Measurements from ENCODE around the gene VPS25.
A peak's percentile ranks its signal among the peaks of the same experiment; 100 is the strongest.

The VPS25 gene

GRCh38 chr17:42779304-42779935, 6.2 kb downstream of the VPS25 start:
- peaks cover 2 to 37% (median 25%) of the 10 kb centered on the region in 4 experiments for H3K36me3 ChIP-seq (ENCODE audit: control insufficient read depth in 4 of 4, insufficient read depth in 4 of 4, low read length in 3 of 4)
- POLR2A ChIA-PET = interaction anchor here (1.1 kb wide), 1 partner anchor 16 kb away, joined by 3 read pairs; no protein-coding TSS in a partner anchor
- no peak for DNase-seq
- no peaks in the 10 kb centered on the region for H3K9me3 ChIP-seq (ENCODE audit: control extremely low read depth in 1 of 5, control insufficient read depth in 4 of 5, insufficient read depth in 2 of 5, low read depth in 1 of 5, low read length in 4 of 5)
- H3K4me1 ChIP-seq (ENCODE audit: control extremely low read depth in 1 of 4, control insufficient read depth in 4 of 4, insufficient read depth in 4 of 4, low read length in 3 of 4) = peaks cover 0 to 28% (median 19%) of the 10 kb centered on the region in 4 experiments
- peaks cover 0 to 52% (median 25%) of the 10 kb centered on the region in 5 experiments for H3K27me3 ChIP-seq (replicated peaks in 2 of 5; ENCODE audit: control insufficient read depth in 4 of 5, insufficient read depth in 5 of 5, low read length in 4 of 5)
- 100% methylated on average over 1 of the region's 3 CpGs for WGBS (ENCODE audit: insufficient coverage)
- CTCF ChIA-PET = no interaction called here
- peak overlapping the region in 1 of 2 experiments; percentile 34 for H3K27ac ChIP-seq (ENCODE audit: insufficient read depth in 1 of 2, low read depth in 1 of 2, low read length in 2 of 2, poor library complexity in 1 of 2, severe bottlenecking in 2 of 2)
- no peak overlapping the region for H3K4me3 ChIP-seq (ENCODE audit: control insufficient read depth in 1 of 7, extremely low read depth in 1 of 7, insufficient read depth in 4 of 7, low read depth in 2 of 7, low read length in 6 of 7)

GRCh38 chr17:42779936-42780850, 6.9 kb downstream of the VPS25 start, which contains the start of gene WNK4:
WNK4 (plus strand) TSS chr17:42780610; CDS start chr17:42780699, 89 bp downstream.
- ChIA-PET POLR2A (interaction anchor here (1.1 kb wide), 1 partner anchor 17 kb away, joined by 3 read pairs; no protein-coding TSS in a partner anchor), CTCF (interaction anchor here (1.0 kb wide), 1 partner anchor 12 kb away, joined by 3 read pairs; no protein-coding TSS in a partner anchor)
- 15% methylated on average over 47 of the region's 65 CpGs for WGBS (ENCODE audit: insufficient coverage)
- Histone ChIP-seq H3K36me3 (ENCODE audit: control insufficient read depth in 4 of 4, insufficient read depth in 4 of 4, low read length in 3 of 4) (peaks cover 2 to 37% (median 24%) of the 10 kb centered on the region in 4 experiments), H3K4me1 (ENCODE audit: control extremely low read depth in 1 of 4, control insufficient read depth in 4 of 4, insufficient read depth in 4 of 4, low read length in 3 of 4) (peaks cover 0 to 36% (median 23%) of the 10 kb centered on the region in 4 experiments), H3K4me3 (ENCODE audit: control insufficient read depth in 1 of 7, extremely low read depth in 1 of 7, insufficient read depth in 4 of 7, low read depth in 2 of 7, low read length in 6 of 7) (peak within 1 kb of the TSS in 4 of 7 experiments; percentile 19 to 63 (median 58)), H3K9me3 (ENCODE audit: control extremely low read depth in 1 of 5, control insufficient read depth in 4 of 5, insufficient read depth in 2 of 5, low read depth in 1 of 5, low read length in 4 of 5) (no peaks in the 10 kb centered on the region), H3K27me3 (replicated peaks in 2 of 5; ENCODE audit: control insufficient read depth in 4 of 5, insufficient read depth in 5 of 5, low read length in 4 of 5) (peaks cover 0 to 60% (median 28%) of the 10 kb centered on the region in 5 experiments), H3K27ac (ENCODE audit: insufficient read depth in 1 of 2, low read depth in 1 of 2, low read length in 2 of 2, poor library complexity in 1 of 2, severe bottlenecking in 2 of 2) (peak within 1 kb of the TSS in 1 of 2 experiments; percentile 54)
- no peak for DNase-seq

GRCh38 chr17:42780851-42781638, 7.8 kb downstream of the VPS25 start:
- WGBS (ENCODE audit: insufficient coverage) = 7% methylated on average over 36 of the region's 39 CpGs
- DNase-seq = no peak
- Histone ChIP-seq H3K27me3 (replicated peaks in 2 of 5; ENCODE audit: control insufficient read depth in 4 of 5, insufficient read depth in 5 of 5, low read length in 4 of 5) (peaks cover 6 to 68% (median 37%) of the 10 kb centered on the region in 5 experiments), H3K9me3 (ENCODE audit: control extremely low read depth in 1 of 5, control insufficient read depth in 4 of 5, insufficient read depth in 2 of 5, low read depth in 1 of 5, low read length in 4 of 5) (no peaks in the 10 kb centered on the region), H3K4me3 (ENCODE audit: control insufficient read depth in 1 of 7, extremely low read depth in 1 of 7, insufficient read depth in 4 of 7, low read depth in 2 of 7, low read length in 6 of 7) (peak overlapping the region in 3 of 7 experiments; percentile 54 to 63 (median 63)), H3K4me1 (ENCODE audit: control extremely low read depth in 1 of 4, control insufficient read depth in 4 of 4, insufficient read depth in 4 of 4, low read length in 3 of 4) (peaks cover 0 to 37% (median 25%) of the 10 kb centered on the region in 4 experiments), H3K36me3 (ENCODE audit: control insufficient read depth in 4 of 4, insufficient read depth in 4 of 4, low read length in 3 of 4) (peaks cover 2 to 29% (median 20%) of the 10 kb centered on the region in 4 experiments), H3K27ac (ENCODE audit: insufficient read depth in 1 of 2, low read depth in 1 of 2, low read length in 2 of 2, poor library complexity in 1 of 2, severe bottlenecking in 2 of 2) (peak overlapping the region in 1 of 2 experiments; percentile 54)
- ChIA-PET CTCF (interaction anchor here (1.0 kb wide), 1 partner anchor 11 kb away, joined by 3 read pairs; no protein-coding TSS in a partner anchor), POLR2A (interaction anchor here (1.1 kb wide), 1 partner anchor 18 kb away, joined by 3 read pairs; no protein-coding TSS in a partner anchor)

- no peak for DNase-seq
- H3K4me1 ChIP-seq (ENCODE audit: control extremely low read depth in 1 of 4, control insufficient read depth in 4 of 4, insufficient read depth in 4 of 4, low read length in 3 of 4) = peaks cover 0 to 37% (median 25%) of the 10 kb centered on the region in 4 experiments
- ChIA-PET CTCF (interaction anchor here (1.3 kb wide), 2 partner anchors 18 to 48 kb away, joined by 3 to 6 read pairs; no protein-coding TSS in a partner anchor), POLR2A (no interaction called here)
- 41% methylated on average over 5 of the region's 10 CpGs for WGBS (ENCODE audit: insufficient coverage)
- no peak overlapping the region for H3K4me3 ChIP-seq (ENCODE audit: control insufficient read depth in 1 of 7, extremely low read depth in 1 of 7, insufficient read depth in 4 of 7, low read depth in 2 of 7, low read length in 6 of 7)
- H3K27ac ChIP-seq (ENCODE audit: insufficient read depth in 1 of 2, low read depth in 1 of 2, low read length in 2 of 2, poor library complexity in 1 of 2, severe bottlenecking in 2 of 2) = peak overlapping the region in 1 of 2 experiments; percentile 54
- H3K27me3 ChIP-seq (replicated peaks in 2 of 5; ENCODE audit: control insufficient read depth in 4 of 5, insufficient read depth in 5 of 5, low read length in 4 of 5) = peaks cover 6 to 75% (median 38%) of the 10 kb centered on the region in 5 experiments
- H3K9me3 ChIP-seq (ENCODE audit: control extremely low read depth in 1 of 5, control insufficient read depth in 4 of 5, insufficient read depth in 2 of 5, low read depth in 1 of 5, low read length in 4 of 5) = no peaks in the 10 kb centered on the region
- H3K36me3 ChIP-seq (ENCODE audit: control insufficient read depth in 4 of 4, insufficient read depth in 4 of 4, low read length in 3 of 4) = peaks cover 2 to 24% (median 16%) of the 10 kb centered on the region in 4 experiments
Measured at GRCh38 chr17:42781639-42782165, 8.5 kb downstream of the VPS25 start.

GRCh38 chr17:42782166-42783061, 9.2 kb downstream of the VPS25 start:
- Histone ChIP-seq H3K4me3 (ENCODE audit: control insufficient read depth in 1 of 7, extremely low read depth in 1 of 7, insufficient read depth in 4 of 7, low read depth in 2 of 7, low read length in 6 of 7) (no peak overlapping the region), H3K36me3 (ENCODE audit: control insufficient read depth in 4 of 4, insufficient read depth in 4 of 4, low read length in 3 of 4) (peaks cover 2 to 23% (median 16%) of the 10 kb centered on the region in 4 experiments), H3K9me3 (ENCODE audit: control extremely low read depth in 1 of 5, control insufficient read depth in 4 of 5, insufficient read depth in 2 of 5, low read depth in 1 of 5, low read length in 4 of 5) (no peaks in the 10 kb centered on the region), H3K27ac (ENCODE audit: insufficient read depth in 1 of 2, low read depth in 1 of 2, low read length in 2 of 2, poor library complexity in 1 of 2, severe bottlenecking in 2 of 2) (no peak overlapping the region), H3K4me1 (ENCODE audit: control extremely low read depth in 1 of 4, control insufficient read depth in 4 of 4, insufficient read depth in 4 of 4, low read length in 3 of 4) (peaks cover 0 to 37% (median 25%) of the 10 kb centered on the region in 4 experiments), H3K27me3 (replicated peaks in 2 of 5; ENCODE audit: control insufficient read depth in 4 of 5, insufficient read depth in 5 of 5, low read length in 4 of 5) (peaks cover 6 to 82% (median 38%) of the 10 kb centered on the region in 5 experiments)
- 23% methylated on average over 20 of the region's 29 CpGs for WGBS (ENCODE audit: insufficient coverage)
- no peak for DNase-seq
- ChIA-PET CTCF (interaction anchor here (1.3 kb wide), 2 partner anchors 19 to 48 kb away, joined by 3 to 6 read pairs; no protein-coding TSS in a partner anchor), POLR2A (no interaction called here)

Measured in common myeloid progenitor, CD34-positive (primary cell).